Endothelial cell of umbilical vein (primary cell): ENCODE measurements around the gene PRSS53. TPM values are rescaled to one million over a fixed set of nuclear protein-coding genes. Genes with fewer than 3 reads are reported as not detected.

Experiments
- BruUV-seq: library from RNA; stranded (reverse); fragments of 400-500 nt; replicated peaks from 2 replicates; lab custom pipeline; 2021; lab: Mats Ljungman, UMichigan
- CTCF ChIA-PET: fragments of 300-600, 350-600 bp; sonication (Branson Sonifier 250); formaldehyde crosslinking; loops from one replicate; lab custom pipeline; 2021; ENCODE audit warnings: antibody characterized with exemption, inconsistent platforms; lab: Charles Lee
- POLR2A ChIA-PET: fragments of 300-600, 350-600 bp; sonication (Branson Sonifier 250); formaldehyde crosslinking; loops from one replicate; lab custom pipeline; 2021; ENCODE audit warnings: antibody characterized with exemption, inconsistent platforms; lab: Charles Lee
- DNase-seq: peaks from one replicate; pipeline ENCODE4 v3.0.0-alpha.2; 2011; ENCODE audit warnings: low read depth, low spot score
- FAIRE-seq: peaks from 2 replicates; lab custom pipeline; 2011; peaks lifted over from hg19 to GRCh38; lab: Jason Lieb, UNC
- H2AFZ ChIP-seq: 2 replicates; pipeline ENCODE4 v1.6.0; 2012; ENCODE audit warnings: low read depth, low read length, control low read depth, inconsistent platforms
- H3K27ac ChIP-seq: 2 replicates; pipeline ENCODE4 v1.5.1; 2011; ENCODE audit warnings: low read depth, mild to moderate bottlenecking, control low read depth, low read length, moderate library complexity; ENCODE audit not compliant: insufficient read depth
- H3K27me3 ChIP-seq, 2 experiments: 2 replicates each; pipeline versions ENCODE4 v1.6.0 to v1.6.1; 2011; ENCODE audit warnings: low read length in 2 of 2, mixed read lengths in 1 of 2; ENCODE audit not compliant: control insufficient read depth in 2 of 2, insufficient read depth in 2 of 2
- H3K36me3 ChIP-seq, 2 experiments: 2 replicates in 1 of 2; 3 replicates in 1 of 2; pipeline ENCODE4 v1.5.1; 2011; ENCODE audit warnings: low read length in 2 of 2, mild to moderate bottlenecking in 1 of 2, moderate library complexity in 1 of 2; ENCODE audit not compliant: control insufficient read depth in 2 of 2, insufficient read depth in 2 of 2; ENCODE audit errors: extremely low read depth in 1 of 2
- H3K4me1 ChIP-seq: 3 replicates; pipeline ENCODE4 v1.5.1; 2011; ENCODE audit warnings: mild to moderate bottlenecking, low read length; ENCODE audit not compliant: control insufficient read depth, insufficient read depth; ENCODE audit errors: extremely low read depth
- H3K4me2 ChIP-seq: 2 replicates; pipeline ENCODE4 v1.6.1; 2011; ENCODE audit warnings: low read length, control low read depth, mixed read lengths; ENCODE audit not compliant: insufficient read depth
- H3K4me3 ChIP-seq, 3 experiments: fragments of 200-600 bp in 1 of 3; sonication (generic), shearing (Covaris generic) in 1 of 3; replicated peaks in 1 of 3; 2 replicates each; pipeline ENCODE4 v1.5.1; 2011 to 2016; ENCODE audit warnings: control low read depth in 3 of 3, low read length in 3 of 3, mild to moderate bottlenecking in 2 of 3, inconsistent platforms in 1 of 3, low read depth in 1 of 3, moderate library complexity in 1 of 3; ENCODE audit not compliant: insufficient read depth in 1 of 3
- H3K79me2 ChIP-seq: 2 replicates; pipeline ENCODE4 v1.6.0; 2012; ENCODE audit warnings: low read length, inconsistent platforms; ENCODE audit not compliant: control insufficient read depth, insufficient read depth
- H3K9ac ChIP-seq: replicated peaks from 2 replicates; pipeline ENCODE3; 2011; ENCODE audit warnings: low read length, control low read depth; ENCODE audit not compliant: insufficient read depth; ENCODE audit errors: extremely low read depth
- H3K9me1 ChIP-seq: replicated peaks from 3 replicates; pipeline ENCODE4 v1.6.0; 2011; ENCODE audit warnings: mild to moderate bottlenecking, low read length; ENCODE audit not compliant: control insufficient read depth, insufficient read depth; ENCODE audit errors: extremely low read depth
- H3K9me3 ChIP-seq: replicated peaks from 2 replicates; pipeline ENCODE4 v1.5.1; 2012; ENCODE audit warnings: low read length, inconsistent platforms; ENCODE audit not compliant: control insufficient read depth, insufficient read depth
- H4K20me1 ChIP-seq: replicated peaks from 2 replicates; pipeline ENCODE3; 2011; ENCODE audit warnings: mild to moderate bottlenecking, low read length; ENCODE audit not compliant: control insufficient read depth, insufficient read depth; ENCODE audit errors: extremely low read depth
- CTCF ChIP-seq, 2 donors: IDR thresholded peaks; 1 replicate in 1 of 2; 2 replicates in 1 of 2; pipeline ENCODE4 v1.5.1; 2011; ENCODE audit warnings: low read length in 2 of 2, mild to moderate bottlenecking in 2 of 2, moderate library complexity in 2 of 2, control low read depth in 1 of 2, inconsistent platforms in 1 of 2, low read depth in 1 of 2; ENCODE audit not compliant: insufficient read depth in 1 of 2; ENCODE audit errors: extremely low read depth in 1 of 2
- EZH2 ChIP-seq: IDR thresholded peaks from 2 replicates; pipeline ENCODE4 v1.6.1; 2012; ENCODE audit warnings: borderline replicate concordance, low read depth, mild to moderate bottlenecking, moderate library complexity, low read length, inconsistent platforms; ENCODE audit not compliant: severe bottlenecking
- GATA2 ChIP-seq: IDR thresholded peaks from 2 replicates; pipeline ENCODE4 v1.7.0; 2011; ENCODE audit warnings: low read depth, mild to moderate bottlenecking, moderate library complexity, mixed read lengths, low read length; ENCODE audit not compliant: insufficient read length, insufficient read depth
- dilution Hi-C: fragments of 300-500 bp; cut with MboI; formaldehyde crosslinking; loops from one replicate; pipeline ENCODE4 v1.15.0; 2019; ENCODE audit warnings: low sequenced_read_pairs; ENCODE audit not compliant: extremely low pct_ligation_motif_present
- intact Hi-C: fragments of 100-400 bp; cut with micrococcal nuclease; formaldehyde crosslinking; loops from one replicate; pipeline ENCODE4 v1.10.0; 2022
- polyA plus RNA-seq, 4 experiments: library from polyadenylated mRNA; depleted of rRNA in 3 of 4; stranded (reverse) in 3 of 4; unstranded in 1 of 4; fragments of >200 nt; gene quantifications; 2 replicates each; pipeline versions ENCODE4 v1.2.1 to v1.2.3, GENCODE V29; 2011 to 2012; ENCODE audit warnings: missing spikeins in 1 of 4
- total RNA-seq: library from RNA; stranded (reverse); gene quantifications from 2 replicates; pipeline ENCODE4 v1.2.3, GENCODE V29; 2021

The PRSS53 gene
- total and polyA plus RNA-seq, 2 donors (not counting 3 experiments of a cell fraction or from before 2014, with no cell fraction given): 2.8 to 3.5 TPM

- H3K9ac ChIP-seq: no peak overlapping the region
- no peaks in the 10 kb centered on the region for H3K9me1 ChIP-seq
- no peak overlapping the region for H3K4me3 ChIP-seq
- no peaks in the 10 kb centered on the region for H4K20me1 ChIP-seq
- BruUV-seq: no TSS peak
- peaks cover 0 to 11% of the 10 kb centered on the region in 2 experiments for H3K36me3 ChIP-seq
- H3K27me3 ChIP-seq: no peaks in the 10 kb centered on the region
- no peak for TF ChIP-seq EZH2
- TF ChIP-seq CTCF (IDR thresholded peaks at IDR 0.05; ENCODE audit: extremely low read depth in 1 of 2, insufficient read depth in 1 of 2, low read depth in 1 of 2, low read length in 2 of 2): no peak
- no peak for TF ChIP-seq GATA2
- no peak overlapping the region for H2AFZ ChIP-seq
- no peak overlapping the region for H3K4me2 ChIP-seq
- H3K4me1 ChIP-seq: no peaks in the 10 kb centered on the region
- no peaks in the 10 kb centered on the region for H3K79me2 ChIP-seq
- no peaks in the 10 kb centered on the region for H3K9me3 ChIP-seq
- no peak for DNase-seq
- no peak overlapping the region for H3K27ac ChIP-seq
- ChIA-PET CTCF (interaction anchor here (2.2 kb wide), 1 partner anchor 13 kb away, joined by 13 read pairs; no protein-coding TSS in a partner anchor), POLR2A (interaction anchor here (1.0 kb wide), 1 partner anchor 12 kb away, joined by 4 read pairs; the partner anchor contains the start of gene KAT8)
- dilution Hi-C loops (no loop called here), intact Hi-C loops (no loop called here)
- FAIRE-seq: no peak
Measured at GRCh38 chr16:31128711-31129567, 40.2 kb upstream of the PRSS53 start.
